Testis (tissue), 3 donors: ENCODE results near the gene OR6J1. TPM values are rescaled to one million over a fixed set of nuclear protein-coding genes. Genes with fewer than 3 reads are reported as not detected.

Experiments
- DNase-seq: peaks from one replicate; pipeline ENCODE4 v3.0.0-alpha.2; 2019
- H3K27ac ChIP-seq, 2 donors: fragments of 200-600 bp; sonication (generic); one replicate each; pipeline ENCODE4 v1.5.1; 2019
- H3K27me3 ChIP-seq: fragments of 200-600 bp; sonication (generic); one replicate; pipeline ENCODE4 v1.5.1; 2019
- H3K36me3 ChIP-seq: fragments of 200-600 bp; sonication (generic); one replicate; pipeline ENCODE4 v1.5.1; 2017; ENCODE audit warnings: low read depth; ENCODE audit errors: missing control alignments
- H3K4me1 ChIP-seq: fragments of 200-600 bp; sonication (generic); one replicate; pipeline ENCODE4 v1.5.1; 2019
- H3K4me3 ChIP-seq, 2 donors: fragments of 200-600 bp; sonication (generic); one replicate each; pipeline ENCODE4 v1.5.1; 2017 to 2019
- H3K9me3 ChIP-seq: fragments of 200-600 bp; sonication (generic); one replicate; pipeline ENCODE4 v1.5.1; 2017
- POLR2A ChIP-seq: fragments of 450-650 bp; IDR thresholded peaks from one replicate; pipeline ENCODE4 v1.6.1; 2017; ENCODE audit warnings: antibody characterized with exemption, mild to moderate bottlenecking, moderate library complexity
- WGBS, 2 donors: methylation state at CpG; one replicate each; pipeline ENCODE4 v1.1.5; 2018; 5-methylcytosine and 5-hydroxymethylcytosine counted together
- intact Hi-C: fragments of 100-400 bp; cut with DNase I; formaldehyde crosslinking; loops from one replicate; pipeline ENCODE4 v1.15.1; 2023; ENCODE audit warnings: low total_unique reads
- polyA plus RNA-seq: library from polyadenylated mRNA; stranded (reverse); fragments of 350-450 nt; fragmentation: Illumina TruSeq; extraction: RNeasy Lipid Tissue Mini Kit (QIAGEN cat#74804); gene quantifications from one replicate; pipeline ENCODE4 v1.2.3, GENCODE V29; 2014; ENCODE audit warnings: low read depth, low replicate concordance; ENCODE audit not compliant: insufficient read depth
- total RNA-seq, 2 donors: library from RNA; depleted of rRNA; stranded (reverse); fragments of >200 nt; gene quantifications; one replicate each; pipeline ENCODE4 v1.2.3, GENCODE V29; 2016
- TF ChIP-seq, protein P1 (sequence below), 3 experiments: fragments of 450-650 bp in 2 of 3; fragments of 200-600 bp in 1 of 3; sonication (generic) in 1 of 3; IDR thresholded peaks; one replicate each; pipeline ENCODE4 v1.5.1; 2016 to 2019; ENCODE audit warnings: antibody characterized with exemption in 3 of 3, mild to moderate bottlenecking in 2 of 3, moderate library complexity in 1 of 3

OR6J1 gene
- total and polyA plus RNA-seq, 3 donors from 2014 or later: 0.19 TPM; not detected in 2

GRCh38 chr14:22614240-22614799 lies 29.8 kb downstream of the OR6J1 start:
- no peak overlapping the region for H3K27ac ChIP-seq
- 27 to 28% methylated on average over 6 of the region's 6 CpGs for WGBS, 2 donors
- intact Hi-C loops: no loop called here
- DNase-seq: no peak
- H3K27me3 ChIP-seq: no peaks in the 10 kb centered on the region
- H3K4me1 ChIP-seq: peaks cover 4% of the 10 kb centered on the region
- no peak overlapping the region for H3K4me3 ChIP-seq
- no peaks in the 10 kb centered on the region for H3K36me3 ChIP-seq
- TF ChIP-seq, protein P1, sequence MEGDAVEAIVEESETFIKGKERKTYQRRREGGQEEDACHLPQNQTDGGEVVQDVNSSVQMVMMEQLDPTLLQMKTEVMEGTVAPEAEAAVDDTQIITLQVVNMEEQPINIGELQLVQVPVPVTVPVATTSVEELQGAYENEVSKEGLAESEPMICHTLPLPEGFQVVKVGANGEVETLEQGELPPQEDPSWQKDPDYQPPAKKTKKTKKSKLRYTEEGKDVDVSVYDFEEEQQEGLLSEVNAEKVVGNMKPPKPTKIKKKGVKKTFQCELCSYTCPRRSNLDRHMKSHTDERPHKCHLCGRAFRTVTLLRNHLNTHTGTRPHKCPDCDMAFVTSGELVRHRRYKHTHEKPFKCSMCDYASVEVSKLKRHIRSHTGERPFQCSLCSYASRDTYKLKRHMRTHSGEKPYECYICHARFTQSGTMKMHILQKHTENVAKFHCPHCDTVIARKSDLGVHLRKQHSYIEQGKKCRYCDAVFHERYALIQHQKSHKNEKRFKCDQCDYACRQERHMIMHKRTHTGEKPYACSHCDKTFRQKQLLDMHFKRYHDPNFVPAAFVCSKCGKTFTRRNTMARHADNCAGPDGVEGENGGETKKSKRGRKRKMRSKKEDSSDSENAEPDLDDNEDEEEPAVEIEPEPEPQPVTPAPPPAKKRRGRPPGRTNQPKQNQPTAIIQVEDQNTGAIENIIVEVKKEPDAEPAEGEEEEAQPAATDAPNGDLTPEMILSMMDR (IDR thresholded peaks at IDR 0.05): no peak
- no peak for TF ChIP-seq POLR2A
- H3K9me3 ChIP-seq: no peaks in the 10 kb centered on the region

- H3K27ac ChIP-seq: no peak overlapping the region
- H3K36me3 ChIP-seq: no peaks in the 10 kb centered on the region
- no peaks in the 10 kb centered on the region for H3K9me3 ChIP-seq
- peaks cover 4% of the 10 kb centered on the region for H3K4me1 ChIP-seq
- H3K27me3 ChIP-seq: no peaks in the 10 kb centered on the region
- intact Hi-C loops: no loop called here
- TF ChIP-seq, protein P1 (IDR thresholded peaks at IDR 0.05): no peak
- no peak for TF ChIP-seq POLR2A
- no peak for DNase-seq
- WGBS, 2 donors: 59 to 71% methylated on average over 3 of the region's 3 CpGs
- no peak overlapping the region for H3K4me3 ChIP-seq
Measured at GRCh38 chr14:22613736-22614239, 30.4 kb downstream of the OR6J1 start.

GRCh38 chr14:22613106-22613695 lies 31.0 kb downstream of the OR6J1 start:
- Histone ChIP-seq H3K27ac (no peak overlapping the region), H3K4me3 (no peak overlapping the region), H3K27me3 (no peaks in the 10 kb centered on the region), H3K36me3 (no peaks in the 10 kb centered on the region), H3K9me3 (no peaks in the 10 kb centered on the region), H3K4me1 (peaks cover 4% of the 10 kb centered on the region)
- DNase-seq: no peak
- 79 to 90% methylated on average over 2 of the region's 2 CpGs for whole genome bisulfite sequencing, 2 donors
- intact Hi-C loops: no loop called here
- no peak for TF ChIP-seq POLR2A
- TF ChIP-seq, protein P1 (IDR thresholded peaks at IDR 0.05): no peak

- Histone ChIP-seq H3K27ac (no peak overlapping the region), H3K36me3 (no peaks in the 10 kb centered on the region), H3K9me3 (no peaks in the 10 kb centered on the region), H3K4me3 (no peak overlapping the region), H3K27me3 (no peaks in the 10 kb centered on the region), H3K4me1 (peaks cover 4% of the 10 kb centered on the region)
- 84 to 92% methylated on average over 2 of the region's 2 CpGs for WGBS, 2 donors
- TF ChIP-seq POLR2A: no peak
- TF ChIP-seq, protein P1 (IDR thresholded peaks at IDR 0.05): no peak
- DNase-seq: no peak
- intact Hi-C loops: no loop called here
Measured at GRCh38 chr14:22610931-22611330, 33.2 kb downstream of the OR6J1 start.

GRCh38 chr14:22607291-22607690 lies 36.9 kb downstream of the OR6J1 start:
- Histone ChIP-seq H3K27ac (no peak overlapping the region), H3K4me3 (no peak overlapping the region), H3K27me3 (no peaks in the 10 kb centered on the region), H3K4me1 (no peaks in the 10 kb centered on the region), H3K9me3 (no peaks in the 10 kb centered on the region), H3K36me3 (no peaks in the 10 kb centered on the region)
- DNase-seq: no peak
- intact Hi-C loops: no loop called here
- 68 to 92% methylated on average over 2 to 3 of the region's 3 CpGs for WGBS, 2 donors
- TF ChIP-seq, protein P1 (IDR thresholded peaks at IDR 0.05): no peak
- TF ChIP-seq POLR2A: no peak
